OCI-LY1 (cell line): Measurements from ENCODE around the gene ANKRD53.

Experiments
- H2AFZ ChIP-seq: fragments of 200-600 bp; sonication (generic), shearing (Covaris generic); 2 replicates; pipeline ENCODE4 v1.6.0; 2014; ENCODE audit warnings: antibody characterized with exemption, mild to moderate bottlenecking, low read length
- H3F3A ChIP-seq: fragments of 200-600 bp; sonication (generic), shearing (Covaris generic); 2 replicates; pipeline ENCODE4 v1.6.0; 2014; ENCODE audit warnings: mild to moderate bottlenecking, antibody characterized with exemption, low read length, moderate library complexity; ENCODE audit not compliant: insufficient read depth
- H3K27ac ChIP-seq: fragments of 200-600 bp; sonication (generic); 2 replicates; pipeline ENCODE4 v1.5.1; 2014; ENCODE audit warnings: low read length, mixed run types, mild to moderate bottlenecking, low read depth; ENCODE audit not compliant: poor library complexity, severe bottlenecking
- H3K27me3 ChIP-seq: fragments of 200-600 bp; sonication (generic); 2 replicates; pipeline ENCODE4 v1.6.0; 2014; ENCODE audit warnings: antibody characterized with exemption, mild to moderate bottlenecking, low read length, moderate library complexity; ENCODE audit not compliant: insufficient read depth
- H3K36me3 ChIP-seq: fragments of 200-600 bp; sonication (generic); 2 replicates; pipeline ENCODE4 v1.6.1; 2014; ENCODE audit warnings: mild to moderate bottlenecking, antibody characterized with exemption, low read length, moderate library complexity, mixed read lengths; ENCODE audit not compliant: insufficient read depth
- H3K4me1 ChIP-seq: fragments of 200-600 bp; sonication (generic); 2 replicates; pipeline ENCODE4 v1.5.1; 2014; ENCODE audit warnings: mild to moderate bottlenecking, low read length, moderate library complexity; ENCODE audit not compliant: insufficient read depth, severe bottlenecking
- H3K4me2 ChIP-seq: fragments of 200-600 bp; sonication (generic), shearing (Covaris generic); 2 replicates; pipeline ENCODE4 v1.6.1; 2014; ENCODE audit warnings: low read length
- H3K4me3 ChIP-seq: fragments of 200-600 bp; sonication (generic); 2 replicates; pipeline ENCODE4 v1.5.1; 2014; ENCODE audit warnings: low read length, low read depth, mild to moderate bottlenecking, mixed read lengths; ENCODE audit not compliant: poor library complexity, severe bottlenecking
- H3K79me2 ChIP-seq: fragments of 200-600 bp; shearing (Covaris generic); 2 replicates; pipeline ENCODE4 v1.6.1; 2016; ENCODE audit warnings: mixed run types, low read length, mixed read lengths; ENCODE audit not compliant: insufficient read depth
- H3K9ac ChIP-seq: fragments of 200-600 bp; sonication (generic), shearing (Covaris generic); 2 replicates; pipeline ENCODE4 v1.6.1; 2014; ENCODE audit warnings: mild to moderate bottlenecking, low read length, mixed read lengths
- H3K9me2 ChIP-seq: fragments of 200-600 bp; sonication (generic), shearing (Covaris generic); 2 replicates; pipeline ENCODE4 v1.6.1; 2014; ENCODE audit warnings: low read depth, mild to moderate bottlenecking, low read length, mixed read lengths
- H3K9me3 ChIP-seq: fragments of 200-600 bp; shearing (Covaris generic); 2 replicates; pipeline ENCODE4 v1.6.1; 2014; ENCODE audit warnings: low read length, mixed read lengths
- H4K20me1 ChIP-seq: fragments of 200-600 bp; sonication (generic), shearing (Covaris generic); 2 replicates; pipeline ENCODE4 v1.6.0; 2016; ENCODE audit warnings: mild to moderate bottlenecking, low read length; ENCODE audit not compliant: insufficient read depth
- CTCF ChIP-seq: fragments of 200-600 bp; sonication (generic), shearing (Covaris generic); IDR thresholded peaks from 2 replicates; pipeline ENCODE4 v1.5.1; 2017; ENCODE audit warnings: mild to moderate bottlenecking, antibody characterized with exemption, low read length, moderate library complexity, mixed read lengths
- EZH2 ChIP-seq: fragments of 200-600 bp; sonication (generic), shearing (Covaris generic); IDR thresholded peaks from 2 replicates; pipeline ENCODE4 v1.8.0; 2017; ENCODE audit warnings: borderline replicate concordance, mixed run types, mild to moderate bottlenecking, antibody characterized with exemption, low read length, moderate library complexity, mixed read lengths

ANKRD53 gene

GRCh38 chr2:70967189-70967588, 11.2 kb upstream of the ANKRD53 start:
- Histone ChIP-seq H3K4me2 (no peak overlapping the region), H3K4me3 (no peak overlapping the region), H3K27ac (no peak overlapping the region), H2AFZ (no peak overlapping the region), H3K36me3 (no peaks in the 10 kb centered on the region), H4K20me1 (no peaks in the 10 kb centered on the region), H3K9me2 (no peaks in the 10 kb centered on the region), H3K9ac (no peak overlapping the region), H3K79me2 (no peaks in the 10 kb centered on the region), H3F3A (no peaks in the 10 kb centered on the region), H3K4me1 (no peaks in the 10 kb centered on the region), H3K9me3 (no peaks in the 10 kb centered on the region), H3K27me3 (no peaks in the 10 kb centered on the region)
- TF ChIP-seq CTCF: no peak
- TF ChIP-seq EZH2: no peak

- Histone ChIP-seq H3K4me1 (peaks cover 13% of the 10 kb centered on the region), H3K27ac (no peak overlapping the region), H3K79me2 (no peaks in the 10 kb centered on the region), H3K4me3 (no peak overlapping the region), H3K9me3 (no peaks in the 10 kb centered on the region), H3K9ac (no peak overlapping the region), H4K20me1 (no peaks in the 10 kb centered on the region), H3F3A (no peaks in the 10 kb centered on the region), H3K36me3 (no peaks in the 10 kb centered on the region), H3K27me3 (no peaks in the 10 kb centered on the region), H2AFZ (no peak overlapping the region), H3K4me2 (no peak overlapping the region), H3K9me2 (no peaks in the 10 kb centered on the region)
- no peak for TF ChIP-seq CTCF
- TF ChIP-seq EZH2: no peak
These were observed 3.8 kb upstream of the ANKRD53 start for GRCh38 chr2:70974592-70974991.

GRCh38 chr2:70975237-70975636, 3.2 kb upstream of the ANKRD53 start:
- H3K4me2 ChIP-seq: no peak overlapping the region

More at GRCh38 chr2:70975237-70975636, 3.2 kb upstream of the ANKRD53 start:
- no peaks in the 10 kb centered on the region for H3K9me3 ChIP-seq
- no peak for TF ChIP-seq EZH2
- no peak for TF ChIP-seq CTCF
- H3K9ac ChIP-seq: no peak overlapping the region
- H4K20me1 ChIP-seq: no peaks in the 10 kb centered on the region
- H2AFZ ChIP-seq: no peak overlapping the region
- H3K27ac ChIP-seq: no peak overlapping the region
- no peak overlapping the region for H3K4me3 ChIP-seq
- no peaks in the 10 kb centered on the region for H3K9me2 ChIP-seq
- H3K4me1 ChIP-seq: peaks cover 13% of the 10 kb centered on the region
- no peaks in the 10 kb centered on the region for H3F3A ChIP-seq
- H3K36me3 ChIP-seq: no peaks in the 10 kb centered on the region
- no peaks in the 10 kb centered on the region for H3K79me2 ChIP-seq
- no peaks in the 10 kb centered on the region for H3K27me3 ChIP-seq
